ENCODE measurements around the gene COPE.

- TF ChIP-seq CTCF (IDR thresholded peaks at IDR 0.05; ENCODE audit: poor library complexity, severe bottlenecking) (no peak), POLR2AphosphoS5 (IDR thresholded peaks at IDR 0.05) (no peak), EZH2 (IDR thresholded peaks at IDR 0.05; ENCODE audit: borderline replicate concordance, insufficient read depth, low read length, poor library complexity, severe bottlenecking) (no peak), RAD21 (conservative IDR thresholded peaks at IDR 0.05) (no peak)
Measured at GRCh38 chr19:18875726-18876125, 43.5 kb downstream of the COPE start.
